Measurements from ENCODE around the gene CD28. TPM values are rescaled to one million over a fixed set of nuclear protein-coding genes. Genes with fewer than 3 reads are reported as not detected.

The CD28 gene
- total and polyA plus RNA-seq, 9 of the 15 experiments (the other 6 are each of a cell fraction or from before 2014, with no cell fraction given), result 0.01 to 0.11 TPM; not detected in 7

- no peak for TF ChIP-seq ZNF318 (IDR thresholded peaks at IDR 0.05; ENCODE audit: borderline replicate concordance in 1 of 2, low read depth in 1 of 2)
- TF ChIP-seq SMARCB1 (IDR thresholded peaks at IDR 0.05; ENCODE audit: insufficient read length, low read depth), result no peak
- TF ChIP-seq SMARCA4 (IDR thresholded peaks at IDR 0.05), result no peak
- no peak for TF ChIP-seq CBFB (CRISPR knock-in tag; IDR thresholded peaks at IDR 0.05)
- TF ChIP-seq CREBBP (IDR thresholded peaks at IDR 0.05; ENCODE audit: low read depth, low read length), result no peak
- no peak for TF ChIP-seq ZC3H4 (CRISPR knock-in tag; IDR thresholded peaks at IDR 0.05; ENCODE audit: borderline replicate concordance)
Observed at GRCh38 chr2:203780231-203780630, 73.8 kb downstream of the CD28 start (continued).

Data from K562 (cell line).